ENCODE measurements around the gene FMO2.

- TF ChIP-seq, protein P1, sequence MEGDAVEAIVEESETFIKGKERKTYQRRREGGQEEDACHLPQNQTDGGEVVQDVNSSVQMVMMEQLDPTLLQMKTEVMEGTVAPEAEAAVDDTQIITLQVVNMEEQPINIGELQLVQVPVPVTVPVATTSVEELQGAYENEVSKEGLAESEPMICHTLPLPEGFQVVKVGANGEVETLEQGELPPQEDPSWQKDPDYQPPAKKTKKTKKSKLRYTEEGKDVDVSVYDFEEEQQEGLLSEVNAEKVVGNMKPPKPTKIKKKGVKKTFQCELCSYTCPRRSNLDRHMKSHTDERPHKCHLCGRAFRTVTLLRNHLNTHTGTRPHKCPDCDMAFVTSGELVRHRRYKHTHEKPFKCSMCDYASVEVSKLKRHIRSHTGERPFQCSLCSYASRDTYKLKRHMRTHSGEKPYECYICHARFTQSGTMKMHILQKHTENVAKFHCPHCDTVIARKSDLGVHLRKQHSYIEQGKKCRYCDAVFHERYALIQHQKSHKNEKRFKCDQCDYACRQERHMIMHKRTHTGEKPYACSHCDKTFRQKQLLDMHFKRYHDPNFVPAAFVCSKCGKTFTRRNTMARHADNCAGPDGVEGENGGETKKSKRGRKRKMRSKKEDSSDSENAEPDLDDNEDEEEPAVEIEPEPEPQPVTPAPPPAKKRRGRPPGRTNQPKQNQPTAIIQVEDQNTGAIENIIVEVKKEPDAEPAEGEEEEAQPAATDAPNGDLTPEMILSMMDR (IDR thresholded peaks at IDR 0.05) = no peak
- TF ChIP-seq POLR2A (IDR thresholded peaks at IDR 0.05) (no peak), POLR2AphosphoS5 (IDR thresholded peaks at IDR 0.05) (no peak)
These were observed 63.7 kb downstream of the FMO2 start for GRCh38 chr1:171248841-171249240.
